GM21515 (cell line): ENCODE measurements around the gene SSPN.

Experiments used
- ATAC-seq: cut with Tn5 transposase; IDR thresholded peaks from one replicate; pipeline ENCODE4 v1.9.1; 2021; ENCODE audit not compliant: unreplicated experiment

Gene SSPN

GRCh38 chr12:26255893-26256645, 60.7 kb downstream of the SSPN start:
- no peak for ATAC-seq

DNA sequence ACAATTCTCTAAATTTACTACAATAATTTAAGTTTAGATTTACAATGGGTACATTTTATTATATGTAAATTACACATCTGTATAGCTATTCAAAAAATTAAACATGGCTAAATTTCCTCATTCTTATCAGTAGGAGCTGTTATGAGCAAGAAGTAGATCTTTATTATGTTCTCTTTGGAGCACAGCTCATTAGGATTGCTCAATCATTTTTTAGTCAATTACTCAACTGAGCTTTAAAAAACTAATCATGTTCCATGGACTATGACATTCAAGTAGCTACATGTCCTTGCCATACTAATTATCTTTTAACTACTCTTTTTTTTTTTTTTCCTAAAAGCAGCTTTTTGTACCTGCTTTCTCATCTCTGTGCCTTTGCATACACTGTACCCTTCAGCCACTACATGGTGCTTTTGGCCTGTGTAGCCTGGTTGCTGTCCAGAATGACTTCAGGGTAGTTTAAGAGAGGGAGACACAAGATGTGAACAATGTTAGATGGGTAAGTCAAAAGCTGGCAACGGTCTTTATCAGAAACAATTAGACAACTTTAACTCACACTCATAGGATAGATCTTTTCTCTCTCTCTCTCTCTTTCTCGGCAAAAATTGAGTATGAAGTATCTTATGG, 69.0 kb downstream of the SSPN start:
- ATAC-seq, result no peak

DNA sequence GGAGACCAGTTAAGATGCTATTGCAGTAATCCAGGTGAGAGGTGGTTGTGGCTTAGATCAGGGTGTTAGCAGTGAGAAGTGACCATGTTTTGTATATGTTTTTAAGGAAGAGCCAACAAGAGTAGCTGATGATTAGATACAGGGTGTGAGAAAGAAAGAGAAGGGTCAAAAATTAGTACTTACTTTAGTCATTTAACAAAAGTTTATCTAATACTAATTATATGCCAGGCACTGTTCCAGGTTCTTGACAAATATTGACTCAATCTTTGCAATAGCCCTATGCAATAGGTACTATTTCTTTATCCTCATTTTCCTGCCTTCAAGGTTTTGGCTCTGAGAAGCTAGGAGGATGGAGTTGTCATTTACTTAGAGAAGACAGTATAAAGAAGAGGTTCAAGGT, 70.2 kb downstream of the SSPN start:
- no peak for ATAC-seq

DNA sequence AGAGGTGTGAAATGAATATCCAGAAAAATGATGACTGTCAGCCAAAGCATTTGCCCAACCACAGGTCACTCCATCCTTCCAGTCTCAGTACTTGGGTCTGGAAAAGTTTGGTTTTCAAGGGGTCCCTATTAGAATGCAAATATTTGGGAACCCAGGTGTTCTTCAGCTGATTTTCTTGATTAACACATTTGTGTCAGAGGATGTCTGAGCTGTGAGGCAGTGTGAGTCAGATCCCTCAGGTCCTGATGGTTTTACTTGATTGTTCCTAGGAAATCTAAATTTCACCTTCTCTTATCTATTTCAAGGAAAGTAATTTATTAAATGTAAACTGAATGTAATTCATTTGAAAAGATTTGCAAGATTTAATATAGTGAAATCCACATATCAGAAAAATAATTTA, 71.5 kb downstream of the SSPN start:
- no peak for ATAC-seq

DNA sequence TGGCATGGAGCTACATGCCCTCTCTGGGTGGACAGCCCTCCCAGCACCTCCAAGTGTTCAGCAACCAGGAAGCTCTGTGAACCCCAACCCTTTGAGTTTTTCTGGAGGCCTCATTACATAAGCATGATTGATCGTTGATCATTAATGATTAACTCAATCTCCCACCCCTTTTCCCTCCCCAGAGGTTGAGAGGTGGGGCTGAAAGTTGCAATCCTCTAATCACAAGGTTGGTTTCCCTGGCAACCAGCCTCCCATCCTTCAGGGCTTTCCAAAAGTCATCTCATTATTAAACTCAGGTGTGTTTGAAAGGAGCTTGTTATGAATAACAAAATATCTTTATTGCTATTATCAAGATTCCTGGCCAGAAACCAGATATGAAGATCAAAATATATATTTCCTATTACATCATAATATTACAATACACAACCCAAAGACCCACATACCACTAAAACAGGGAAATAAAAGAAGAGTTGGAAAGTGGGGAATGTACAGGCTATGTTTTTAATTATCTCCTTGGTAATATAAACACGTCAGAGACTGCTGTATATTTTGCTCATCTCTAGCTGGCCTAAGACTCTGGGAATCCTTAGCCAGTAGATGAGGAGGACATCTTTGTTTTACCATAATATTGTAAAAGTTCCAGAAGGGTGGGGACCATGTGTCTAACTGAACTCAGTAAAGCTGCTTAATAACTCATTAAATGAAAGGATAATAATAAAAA, 73.6 kb downstream of the SSPN start:
- no peak for ATAC-seq

DNA sequence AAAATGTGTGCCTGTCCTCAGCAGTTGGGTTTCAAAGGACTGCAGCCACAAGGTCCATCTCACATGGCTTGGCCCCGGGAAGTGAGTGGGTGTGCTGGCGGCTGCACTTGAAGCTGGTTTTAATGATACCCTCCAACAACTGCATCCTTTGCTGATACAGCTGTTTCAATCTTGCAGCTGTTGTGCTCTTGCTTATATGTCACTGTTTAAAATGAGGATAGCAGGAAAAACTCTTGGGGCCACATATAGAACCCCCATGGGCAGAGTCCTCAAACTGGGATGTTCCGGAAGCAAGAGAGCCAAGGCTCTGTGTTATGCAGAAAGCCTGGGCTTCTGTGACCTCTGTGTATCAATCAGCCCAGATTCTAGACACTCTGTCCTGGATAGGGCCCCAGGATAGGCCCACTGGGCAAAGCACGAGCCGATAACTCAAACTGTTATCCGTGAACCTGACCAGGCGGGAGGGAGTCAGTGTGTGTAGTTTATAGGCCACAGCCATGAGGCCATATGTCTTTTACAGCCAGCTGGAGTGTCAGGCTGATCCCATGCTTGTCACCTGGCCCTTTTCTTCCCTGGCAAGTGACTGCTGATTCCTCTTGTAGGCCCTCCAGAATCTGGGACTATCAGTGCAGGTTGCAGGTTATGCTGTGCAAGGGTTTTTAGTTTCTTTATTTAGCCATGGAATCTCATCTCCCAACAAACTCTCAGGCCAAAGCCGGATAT, 74.3 kb downstream of the SSPN start:
- no peak for ATAC-seq

DNA sequence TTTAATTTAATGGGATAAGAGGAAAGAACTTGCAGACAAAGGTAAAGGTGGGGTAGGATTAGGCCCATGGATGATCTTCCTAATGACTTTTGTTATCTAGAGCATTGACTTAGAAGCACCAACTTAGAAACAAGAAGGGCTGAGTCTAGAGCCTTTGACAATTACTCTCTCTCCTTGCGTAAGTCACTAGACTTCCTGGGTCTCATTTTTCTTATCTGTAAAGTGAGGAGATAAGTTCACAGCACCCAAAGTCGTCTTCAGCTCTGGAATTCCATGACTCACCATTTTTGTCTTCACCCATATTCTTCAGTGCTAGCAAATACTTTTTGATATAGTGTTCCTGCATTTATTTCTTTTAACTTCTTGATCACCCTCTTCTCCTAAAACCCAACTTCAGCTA, 75.7 kb downstream of the SSPN start:
- no peak for ATAC-seq

- no peak for ATAC-seq
Measured at GRCh38 chr12:26271889-26272492, 76.6 kb downstream of the SSPN start.

- no peak for ATAC-seq
Measured at GRCh38 chr12:26272851-26273250, 77.5 kb downstream of the SSPN start.

DNA sequence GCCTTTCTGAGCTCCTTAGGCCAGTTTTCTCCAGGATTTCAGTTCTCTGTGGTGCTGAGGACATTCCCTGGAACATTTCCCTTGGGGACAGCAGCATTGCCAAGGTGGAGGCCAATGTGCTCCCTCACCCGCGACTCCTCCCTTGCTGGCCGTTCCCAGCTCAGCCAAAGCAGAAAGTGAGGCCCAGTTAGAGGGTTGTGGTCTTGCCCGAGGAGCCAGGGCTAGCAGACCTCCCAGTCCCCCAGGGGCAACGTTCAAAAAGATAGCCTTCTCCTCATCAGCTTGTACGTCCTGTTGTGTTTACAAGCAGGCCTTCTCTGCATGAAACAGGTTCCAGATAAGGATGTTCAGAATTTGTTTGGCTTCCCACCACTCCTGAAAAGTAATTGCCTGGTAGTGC, 78.4 kb downstream of the SSPN start:
- ATAC-seq, result no peak

DNA sequence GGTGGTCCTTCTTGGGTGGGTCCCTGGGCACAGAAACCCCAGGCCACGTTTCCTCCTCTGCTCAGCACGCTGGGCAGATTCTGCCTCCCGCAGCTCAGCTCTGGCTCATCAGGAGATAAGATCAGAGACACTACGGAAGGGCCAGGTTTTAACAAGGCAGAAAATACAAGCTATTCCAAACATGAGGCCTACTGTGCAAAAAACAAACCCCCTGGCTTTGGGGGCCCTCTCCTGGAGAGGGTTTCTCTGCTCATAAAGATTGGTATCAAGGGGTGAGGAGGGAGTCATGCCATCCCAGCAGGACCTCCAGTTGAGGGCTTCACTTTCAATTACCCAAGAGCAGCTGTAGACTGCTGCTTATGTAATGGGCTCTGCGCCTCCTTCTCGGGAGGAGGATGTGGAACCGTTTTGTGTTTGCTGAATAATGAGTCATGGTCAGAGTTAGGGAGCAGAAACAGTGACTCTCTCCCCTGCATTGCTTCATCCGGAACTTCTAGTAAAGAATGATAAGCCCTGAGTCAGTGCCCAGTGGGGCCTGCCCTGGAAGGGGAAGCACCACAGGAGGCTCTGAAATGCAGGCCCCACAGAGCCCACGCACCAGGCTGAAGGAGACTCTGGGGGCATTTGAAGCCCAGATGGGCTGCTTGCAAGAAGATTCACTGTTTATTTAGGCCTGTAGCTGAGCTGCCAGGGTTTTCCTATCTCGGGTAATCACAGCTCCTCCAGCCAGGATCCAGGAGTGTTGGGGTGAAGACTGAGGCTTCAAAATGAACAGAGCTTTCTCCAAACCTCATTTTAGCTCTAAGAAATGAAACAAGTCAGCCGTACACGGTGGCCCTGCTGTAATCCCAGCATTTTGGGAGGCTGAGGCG, 79.3 kb downstream of the SSPN start:
- peak; percentile 91 for ATAC-seq

GRCh38 chr12:26275313-26276131, 80.1 kb downstream of the SSPN start:
- no peak for ATAC-seq

DNA sequence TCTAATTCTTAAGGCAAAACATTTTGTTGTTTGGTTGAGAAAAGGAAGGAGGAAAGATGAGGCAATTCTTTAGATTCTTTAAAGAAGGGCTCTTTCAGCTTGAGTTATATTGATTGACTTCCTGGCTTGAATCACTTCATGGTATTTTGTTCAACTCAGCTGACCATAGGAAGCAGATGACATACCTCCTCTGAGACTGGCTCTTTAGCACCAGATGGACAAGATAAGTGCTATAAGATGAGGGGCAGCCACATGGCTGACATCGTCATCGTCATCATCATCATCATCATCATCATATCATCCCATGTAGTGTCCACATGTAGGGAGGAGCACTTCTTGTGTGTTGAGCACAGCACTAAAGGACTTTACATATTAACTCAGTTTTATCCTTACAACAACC, 81.3 kb downstream of the SSPN start:
- no peak for ATAC-seq

- no peak for ATAC-seq
Measured at GRCh38 chr12:26277506-26278246, 82.3 kb downstream of the SSPN start.

DNA sequence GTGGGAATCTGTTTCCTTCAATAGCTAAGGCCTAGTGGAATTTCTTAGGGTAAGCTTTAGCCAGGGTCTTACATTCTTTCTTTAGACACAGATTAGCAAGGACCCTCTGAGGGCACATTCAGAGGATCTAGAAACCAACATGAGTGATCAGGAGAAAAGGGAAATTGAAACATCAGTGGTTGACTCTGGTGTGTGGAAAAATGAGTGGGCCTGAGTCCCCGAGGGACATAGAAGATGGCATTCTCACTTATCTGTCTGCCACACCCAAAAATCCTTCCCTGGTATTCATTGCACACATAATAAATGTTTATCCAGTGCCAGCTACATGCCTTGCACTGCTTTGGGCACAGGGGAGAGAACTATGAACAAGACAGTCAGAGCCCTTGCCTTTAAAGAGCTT, 82.9 kb downstream of the SSPN start:
- no peak for ATAC-seq

GRCh38 chr12:26278666-26279065, 83.3 kb downstream of the SSPN start:
- no peak for ATAC-seq

DNA sequence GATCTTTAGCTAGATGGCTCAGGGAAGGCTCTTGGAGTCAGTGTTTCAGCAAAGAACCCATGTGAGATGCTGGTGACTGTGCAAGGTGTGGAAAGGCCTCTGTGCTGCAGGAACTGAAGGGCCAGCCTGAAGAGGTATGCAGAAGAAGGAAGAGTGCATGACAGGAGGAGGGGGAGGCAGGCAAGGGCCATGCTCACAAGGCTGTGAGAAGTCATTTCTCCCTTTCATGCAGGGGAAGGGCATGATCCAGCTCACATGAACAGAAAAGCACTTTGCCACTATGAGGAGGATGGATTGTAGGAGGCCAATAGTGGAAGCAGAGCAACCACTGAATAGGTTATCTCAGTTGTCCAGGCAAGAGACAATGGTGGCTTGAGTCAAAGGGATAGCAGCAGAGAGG, 83.7 kb downstream of the SSPN start:
- no peak for ATAC-seq

GRCh38 chr12:26279908-26280307, 84.5 kb downstream of the SSPN start:
- ATAC-seq, result no peak

GRCh38 chr12:26280869-26281268, 85.5 kb downstream of the SSPN start:
- ATAC-seq, result no peak
